ENCODE results near the gene RAB13.
A peak's percentile ranks its signal among the peaks of the same experiment; 100 is the strongest.

RAB13 gene

DNA sequence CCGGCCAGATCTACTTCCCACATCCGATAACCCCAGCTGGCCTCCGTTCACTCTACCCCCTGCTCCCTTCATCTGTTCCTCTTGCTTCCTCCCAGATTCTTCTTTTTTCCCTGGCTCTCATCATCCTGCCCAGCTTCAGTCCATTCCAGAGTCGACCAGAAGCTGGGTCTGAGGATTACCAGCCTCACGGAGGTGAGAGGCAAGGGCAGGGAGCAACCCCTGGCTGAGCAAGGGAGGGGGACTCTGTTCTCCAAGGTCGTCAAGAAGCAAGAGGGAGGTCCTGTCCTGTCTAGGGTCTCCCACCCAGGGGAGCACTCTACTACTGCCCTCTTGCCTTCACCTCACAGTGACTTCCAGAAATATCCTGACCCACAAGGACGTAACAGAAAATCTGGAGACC is 12.6 kb downstream of the RAB13 start:
- Histone ChIP-seq H3F3A (ENCODE audit: insufficient read depth, low read length) (peaks cover 11% of the 10 kb centered on the region), H3K9me2 (replicated peaks; ENCODE audit: insufficient read depth, low read length) (no peaks in the 10 kb centered on the region), H3K9me3 (replicated peaks; ENCODE audit: insufficient read depth, low read length) (no peaks in the 10 kb centered on the region), H3K4me3 (ENCODE audit: low read length) (no peak overlapping the region), H2AFZ (ENCODE audit: low read length) (no peak overlapping the region), H3K4me2 (ENCODE audit: low read depth, low read length) (no peak overlapping the region), H3K9ac (ENCODE audit: low read length) (no peak overlapping the region), H3K36me3 (replicated peaks; ENCODE audit: insufficient read depth, low read length) (peaks cover 12% of the 10 kb centered on the region), H4K20me1 (ENCODE audit: insufficient read depth, low read length) (no peaks in the 10 kb centered on the region), H3K79me2 (ENCODE audit: low read length) (peaks cover 23% of the 10 kb centered on the region), H3K27ac (ENCODE audit: low read length) (no peak overlapping the region), H3K4me1 (ENCODE audit: low read length) (peaks cover 23% of the 10 kb centered on the region), H3K27me3 (replicated peaks; ENCODE audit: insufficient read depth, low read length) (no peaks in the 10 kb centered on the region)
- DNase-seq: no peak
- TF ChIP-seq EZH2 (optimal IDR thresholded peaks at IDR 0.05; ENCODE audit: low read depth, low read length): no peak
- no peak for TF ChIP-seq EZH2phosphoT487 (IDR thresholded peaks at IDR 0.05; ENCODE audit: low read length)

DNA sequence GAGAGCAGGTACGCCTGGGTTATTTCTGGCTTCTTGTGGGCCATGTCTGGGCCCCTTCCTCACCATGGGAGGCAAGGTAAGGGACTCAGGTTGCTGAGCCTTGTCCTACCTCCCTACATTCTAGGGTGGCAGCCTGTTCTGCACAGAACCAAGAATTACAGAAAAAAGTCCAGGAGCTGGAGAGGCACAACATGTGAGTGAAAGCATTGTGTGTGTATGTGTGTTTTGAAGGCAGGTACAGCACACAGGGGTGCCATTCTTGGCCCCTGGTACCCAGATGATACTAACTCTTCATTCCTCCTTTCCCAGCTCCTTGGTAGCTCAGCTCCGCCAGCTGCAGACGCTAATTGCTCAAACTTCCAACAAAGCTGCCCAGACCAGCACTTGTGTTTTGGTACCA is 13.1 kb downstream of the RAB13 start:
- no peaks in the 10 kb centered on the region for H3K9me2 ChIP-seq (replicated peaks; ENCODE audit: insufficient read depth, low read length)
- H3F3A ChIP-seq (ENCODE audit: insufficient read depth, low read length): peaks cover 12% of the 10 kb centered on the region
- H2AFZ ChIP-seq (ENCODE audit: low read length): no peak overlapping the region
- no peak overlapping the region for H3K4me3 ChIP-seq (ENCODE audit: low read length)
- no peak overlapping the region for H3K4me2 ChIP-seq (ENCODE audit: low read depth, low read length)
- no peaks in the 10 kb centered on the region for H3K27me3 ChIP-seq (replicated peaks; ENCODE audit: insufficient read depth, low read length)
- DNase-seq: no peak
- H3K9me3 ChIP-seq (replicated peaks; ENCODE audit: insufficient read depth, low read length): no peaks in the 10 kb centered on the region
- peaks cover 28% of the 10 kb centered on the region for H3K79me2 ChIP-seq (ENCODE audit: low read length)
- no peak overlapping the region for H3K27ac ChIP-seq (ENCODE audit: low read length)
- H3K9ac ChIP-seq (ENCODE audit: low read length): no peak overlapping the region
- H4K20me1 ChIP-seq (ENCODE audit: insufficient read depth, low read length): no peaks in the 10 kb centered on the region
- peaks cover 23% of the 10 kb centered on the region for H3K4me1 ChIP-seq (ENCODE audit: low read length)
- TF ChIP-seq EZH2 (optimal IDR thresholded peaks at IDR 0.05; ENCODE audit: low read depth, low read length) (no peak), EZH2phosphoT487 (IDR thresholded peaks at IDR 0.05; ENCODE audit: low read length) (no peak)
- TF ChIP-seq, protein P1, sequence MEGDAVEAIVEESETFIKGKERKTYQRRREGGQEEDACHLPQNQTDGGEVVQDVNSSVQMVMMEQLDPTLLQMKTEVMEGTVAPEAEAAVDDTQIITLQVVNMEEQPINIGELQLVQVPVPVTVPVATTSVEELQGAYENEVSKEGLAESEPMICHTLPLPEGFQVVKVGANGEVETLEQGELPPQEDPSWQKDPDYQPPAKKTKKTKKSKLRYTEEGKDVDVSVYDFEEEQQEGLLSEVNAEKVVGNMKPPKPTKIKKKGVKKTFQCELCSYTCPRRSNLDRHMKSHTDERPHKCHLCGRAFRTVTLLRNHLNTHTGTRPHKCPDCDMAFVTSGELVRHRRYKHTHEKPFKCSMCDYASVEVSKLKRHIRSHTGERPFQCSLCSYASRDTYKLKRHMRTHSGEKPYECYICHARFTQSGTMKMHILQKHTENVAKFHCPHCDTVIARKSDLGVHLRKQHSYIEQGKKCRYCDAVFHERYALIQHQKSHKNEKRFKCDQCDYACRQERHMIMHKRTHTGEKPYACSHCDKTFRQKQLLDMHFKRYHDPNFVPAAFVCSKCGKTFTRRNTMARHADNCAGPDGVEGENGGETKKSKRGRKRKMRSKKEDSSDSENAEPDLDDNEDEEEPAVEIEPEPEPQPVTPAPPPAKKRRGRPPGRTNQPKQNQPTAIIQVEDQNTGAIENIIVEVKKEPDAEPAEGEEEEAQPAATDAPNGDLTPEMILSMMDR (IDR thresholded peaks at IDR 0.05; ENCODE audit: low read length): no peak
- peaks cover 12% of the 10 kb centered on the region for H3K36me3 ChIP-seq (replicated peaks; ENCODE audit: insufficient read depth, low read length)

DNA sequence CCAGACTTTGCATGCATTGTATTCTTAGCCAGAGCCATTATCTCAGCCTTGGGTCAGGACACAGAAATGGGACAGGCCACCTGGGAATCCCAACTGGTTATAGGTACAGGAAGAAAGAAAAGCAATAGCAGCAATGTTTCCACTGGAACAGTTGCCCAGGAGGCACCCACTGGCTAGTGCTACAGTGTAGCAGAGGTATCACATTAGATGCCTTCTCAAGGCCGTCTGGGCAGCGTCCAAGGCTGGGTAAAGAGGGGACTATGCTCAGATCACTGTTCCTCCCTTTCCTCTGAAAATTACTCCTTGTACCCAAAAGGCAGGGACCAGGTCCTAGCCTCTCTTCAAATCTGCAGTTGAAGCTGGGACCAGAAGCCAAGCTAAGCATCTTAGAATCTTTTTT is 15.8 kb downstream of the RAB13 start:
- Histone ChIP-seq H3K4me2 (ENCODE audit: low read depth, low read length) (no peak overlapping the region), H3K9me2 (replicated peaks; ENCODE audit: insufficient read depth, low read length) (no peaks in the 10 kb centered on the region), H3K4me3 (ENCODE audit: low read length) (no peak overlapping the region), H3K27ac (ENCODE audit: low read length) (no peak overlapping the region), H3K27me3 (replicated peaks; ENCODE audit: insufficient read depth, low read length) (no peaks in the 10 kb centered on the region), H3K9ac (ENCODE audit: low read length) (no peak overlapping the region), H3K9me3 (replicated peaks; ENCODE audit: insufficient read depth, low read length) (no peaks in the 10 kb centered on the region), H3K79me2 (ENCODE audit: low read length) (peaks cover 21% of the 10 kb centered on the region), H4K20me1 (ENCODE audit: insufficient read depth, low read length) (no peaks in the 10 kb centered on the region), H3F3A (ENCODE audit: insufficient read depth, low read length) (peaks cover 32% of the 10 kb centered on the region), H2AFZ (ENCODE audit: low read length) (no peak overlapping the region), H3K4me1 (ENCODE audit: low read length) (peaks cover 16% of the 10 kb centered on the region), H3K36me3 (replicated peaks; ENCODE audit: insufficient read depth, low read length) (peaks cover 12% of the 10 kb centered on the region; the same call in 1 of the 2 replicates)
- no peak for DNase-seq
- TF ChIP-seq, protein P1 (IDR thresholded peaks at IDR 0.05; ENCODE audit: low read length): no peak
- TF ChIP-seq EZH2phosphoT487 (IDR thresholded peaks at IDR 0.05; ENCODE audit: low read length) (no peak), EZH2 (optimal IDR thresholded peaks at IDR 0.05; ENCODE audit: low read depth, low read length) (no peak)

DNA sequence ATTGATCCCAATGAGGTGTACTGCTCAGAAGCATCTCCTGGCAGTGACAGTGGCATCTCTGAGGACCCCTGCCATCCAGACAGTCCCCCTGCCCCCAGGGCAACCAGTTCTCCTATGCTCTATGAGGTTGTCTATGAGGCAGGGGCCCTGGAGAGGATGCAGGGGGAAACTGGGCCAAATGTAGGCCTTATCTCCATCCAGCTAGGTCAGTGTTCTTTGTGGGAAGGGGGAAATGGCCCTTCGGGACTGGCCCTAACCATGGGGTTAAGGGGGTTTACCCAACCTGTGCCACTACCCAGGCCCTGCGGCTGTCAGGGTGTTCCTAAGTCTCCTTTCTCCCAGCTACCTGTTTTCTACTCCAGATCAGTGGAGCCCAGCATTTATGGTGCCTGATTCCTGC is 17.2 kb downstream of the RAB13 start:
- H3K4me1 ChIP-seq (ENCODE audit: low read length): peaks cover 20% of the 10 kb centered on the region
- H3K9me3 ChIP-seq (replicated peaks; ENCODE audit: insufficient read depth, low read length): no peaks in the 10 kb centered on the region
- H3F3A ChIP-seq (ENCODE audit: insufficient read depth, low read length): peaks cover 37% of the 10 kb centered on the region
- H4K20me1 ChIP-seq (ENCODE audit: insufficient read depth, low read length): no peaks in the 10 kb centered on the region
- H3K9me2 ChIP-seq (replicated peaks; ENCODE audit: insufficient read depth, low read length): no peaks in the 10 kb centered on the region
- no peak for TF ChIP-seq EZH2phosphoT487 (IDR thresholded peaks at IDR 0.05; ENCODE audit: low read length)
- TF ChIP-seq EZH2 (optimal IDR thresholded peaks at IDR 0.05; ENCODE audit: low read depth, low read length): no peak
- TF ChIP-seq, protein P1 (IDR thresholded peaks at IDR 0.05; ENCODE audit: low read length): no peak
- H3K27me3 ChIP-seq (replicated peaks; ENCODE audit: insufficient read depth, low read length): no peaks in the 10 kb centered on the region
- no peak overlapping the region for H3K4me3 ChIP-seq (ENCODE audit: low read length)
- H2AFZ ChIP-seq (ENCODE audit: low read length): no peak overlapping the region
- H3K27ac ChIP-seq (ENCODE audit: low read length): no peak overlapping the region
- DNase-seq: no peak
- no peak overlapping the region for H3K9ac ChIP-seq (ENCODE audit: low read length)
- H3K79me2 ChIP-seq (ENCODE audit: low read length): peaks cover 21% of the 10 kb centered on the region
- peak overlapping the region; percentile 98; the same call in 1 of the 2 replicates for H3K4me2 ChIP-seq (ENCODE audit: low read depth, low read length)
- H3K36me3 ChIP-seq (replicated peaks; ENCODE audit: insufficient read depth, low read length): peaks cover 2% of the 10 kb centered on the region; the same call in 1 of the 2 replicates
